Smooth muscle cell of the brain vasculature (primary cell): ENCODE measurements around the gene SOHLH1.

Experiments used
- DNase-seq: peaks from one replicate; pipeline ENCODE4 v3.0.0-alpha.2; 2012; ENCODE audit warnings: low read depth, low spot score

SOHLH1 gene, protein sequence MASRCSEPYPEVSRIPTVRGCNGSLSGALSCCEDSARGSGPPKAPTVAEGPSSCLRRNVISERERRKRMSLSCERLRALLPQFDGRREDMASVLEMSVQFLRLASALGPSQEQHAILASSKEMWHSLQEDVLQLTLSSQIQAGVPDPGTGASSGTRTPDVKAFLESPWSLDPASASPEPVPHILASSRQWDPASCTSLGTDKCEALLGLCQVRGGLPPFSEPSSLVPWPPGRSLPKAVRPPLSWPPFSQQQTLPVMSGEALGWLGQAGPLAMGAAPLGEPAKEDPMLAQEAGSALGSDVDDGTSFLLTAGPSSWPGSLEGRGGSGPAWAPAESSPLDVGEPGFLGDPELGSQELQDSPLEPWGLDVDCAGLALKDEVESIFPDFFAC

GRCh38 chr9:135699440-135699839 is at the start of gene SOHLH1:
Gene SOHLH1 (minus strand): TSS chr9:135699481. CDS start chr9:135699467, 14 bp downstream.
- no peak for DNase-seq

GRCh38 chr9:135748676-135749075 is 49.4 kb upstream of the SOHLH1 start:
- DNase-seq: no peak

- DNase-seq: no peak
Observed at GRCh38 chr9:135747311-135747710, 48.0 kb upstream of the SOHLH1 start.

DNA sequence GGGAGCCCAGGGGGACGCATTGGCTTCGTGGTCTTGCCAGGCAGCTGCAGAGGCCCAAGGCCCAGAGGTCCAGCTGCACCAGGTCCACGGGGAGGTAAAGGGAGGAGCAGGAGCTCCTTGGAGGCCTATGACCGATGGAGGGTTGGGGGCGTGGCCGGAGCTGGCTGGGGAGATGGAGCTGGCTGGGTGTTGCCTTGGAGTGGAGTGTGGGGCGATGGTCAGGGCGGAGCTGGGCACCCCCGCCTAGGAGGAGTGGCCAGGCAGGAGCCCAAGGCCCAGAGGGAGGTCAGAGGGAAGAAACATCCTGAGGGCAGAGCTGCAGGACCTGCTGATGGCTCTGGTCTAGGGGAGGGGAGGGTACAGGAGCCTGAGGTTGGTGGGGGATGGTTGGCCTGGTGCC is 47.3 kb upstream of the SOHLH1 start:
- DNase-seq: no peak

DNA sequence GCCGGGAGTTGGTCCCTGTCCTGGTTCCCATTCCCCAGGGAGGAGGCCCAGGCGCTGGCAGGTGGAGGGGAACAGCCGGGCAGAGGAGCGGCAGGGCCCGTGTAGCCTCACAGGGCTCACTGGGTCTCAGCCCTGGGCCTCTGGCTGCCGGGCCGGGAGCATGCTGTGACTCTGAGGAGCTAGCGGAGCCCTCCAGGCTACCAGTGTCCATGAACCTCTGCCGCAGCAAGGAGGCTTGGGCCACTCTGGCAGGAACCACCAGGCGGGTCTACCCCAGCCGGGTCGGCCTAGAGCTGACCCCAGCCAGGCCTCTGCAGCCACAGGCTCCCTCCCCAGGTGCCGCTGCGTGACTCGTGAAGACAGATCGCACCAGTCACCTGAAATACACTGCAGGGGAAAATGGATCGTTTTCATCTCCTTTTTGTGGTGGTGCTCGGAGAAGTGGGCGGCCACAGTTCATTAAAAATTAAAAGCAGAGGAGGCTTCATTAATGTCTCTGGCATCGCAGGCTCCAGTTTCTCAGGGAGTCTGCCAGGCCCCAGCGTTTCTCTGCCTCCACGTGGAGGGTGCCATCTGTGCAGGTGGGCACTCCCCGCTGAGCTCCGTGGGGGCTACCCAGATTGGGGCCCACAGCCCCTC is 46.5 kb upstream of the SOHLH1 start:
- no peak for DNase-seq

- DNase-seq: no peak
Observed at GRCh38 chr9:135745189-135745588, 45.9 kb upstream of the SOHLH1 start.

GRCh38 chr9:135744333-135745070 is 45.2 kb upstream of the SOHLH1 start:
- DNase-seq: no peak

GRCh38 chr9:135743546-135744332 is 44.5 kb upstream of the SOHLH1 start:
- no peak for DNase-seq

- DNase-seq: no peak
Observed at GRCh38 chr9:135743021-135743420, 43.7 kb upstream of the SOHLH1 start.

DNA sequence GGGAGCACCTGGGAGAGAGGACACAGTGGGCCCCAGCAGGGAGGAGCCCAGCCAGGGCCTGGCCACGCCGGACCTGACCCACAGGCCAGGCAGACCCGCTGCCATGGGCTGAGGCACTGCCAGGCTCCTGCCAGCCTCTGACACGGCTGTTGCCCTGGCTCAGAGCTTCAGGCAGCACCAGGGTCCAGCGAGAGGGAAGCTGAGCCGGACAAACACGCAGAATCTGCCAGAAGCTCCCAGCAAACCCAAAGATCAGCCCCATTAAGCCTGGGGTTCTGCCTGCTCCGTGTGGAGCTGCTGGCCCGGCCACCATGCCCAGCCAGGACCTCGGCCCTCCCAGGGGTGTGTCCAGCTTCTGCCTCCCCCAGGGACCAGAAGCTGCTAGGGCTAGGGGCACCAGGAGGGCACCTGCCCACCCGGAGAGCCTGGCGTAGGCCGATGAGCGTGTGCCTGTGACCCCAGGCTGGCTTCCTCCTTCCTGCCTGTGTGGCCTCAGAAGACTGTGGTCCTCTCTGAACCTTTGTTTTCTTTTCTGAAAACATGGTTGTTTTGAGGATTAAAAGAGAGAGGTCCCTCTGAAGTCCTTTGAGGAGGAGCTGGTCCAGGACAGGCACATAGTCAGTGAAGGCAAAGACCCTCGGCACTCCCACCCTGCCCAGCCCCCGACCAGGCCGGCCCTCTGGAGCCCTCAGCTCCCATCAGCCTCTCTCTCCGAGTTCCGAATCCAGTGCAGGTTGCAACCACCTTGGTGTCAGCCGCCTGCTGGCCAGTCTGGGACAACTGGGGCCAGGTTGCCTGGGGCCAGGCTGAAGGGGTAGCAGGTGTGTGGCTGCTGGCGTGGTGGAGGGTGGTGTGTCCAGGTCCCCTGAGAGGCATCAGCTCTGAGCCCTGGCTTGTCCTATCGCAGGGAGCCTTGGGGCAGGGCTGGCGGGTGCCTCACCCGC is 42.3 kb upstream of the SOHLH1 start:
- no peak for DNase-seq

- no peak for DNase-seq
Observed at GRCh38 chr9:135739271-135740220, 40.3 kb upstream of the SOHLH1 start.

GRCh38 chr9:135737840-135738521 is 38.7 kb upstream of the SOHLH1 start:
- no peak for DNase-seq

GRCh38 chr9:135736979-135737839 is 37.9 kb upstream of the SOHLH1 start:
- DNase-seq: no peak

DNA sequence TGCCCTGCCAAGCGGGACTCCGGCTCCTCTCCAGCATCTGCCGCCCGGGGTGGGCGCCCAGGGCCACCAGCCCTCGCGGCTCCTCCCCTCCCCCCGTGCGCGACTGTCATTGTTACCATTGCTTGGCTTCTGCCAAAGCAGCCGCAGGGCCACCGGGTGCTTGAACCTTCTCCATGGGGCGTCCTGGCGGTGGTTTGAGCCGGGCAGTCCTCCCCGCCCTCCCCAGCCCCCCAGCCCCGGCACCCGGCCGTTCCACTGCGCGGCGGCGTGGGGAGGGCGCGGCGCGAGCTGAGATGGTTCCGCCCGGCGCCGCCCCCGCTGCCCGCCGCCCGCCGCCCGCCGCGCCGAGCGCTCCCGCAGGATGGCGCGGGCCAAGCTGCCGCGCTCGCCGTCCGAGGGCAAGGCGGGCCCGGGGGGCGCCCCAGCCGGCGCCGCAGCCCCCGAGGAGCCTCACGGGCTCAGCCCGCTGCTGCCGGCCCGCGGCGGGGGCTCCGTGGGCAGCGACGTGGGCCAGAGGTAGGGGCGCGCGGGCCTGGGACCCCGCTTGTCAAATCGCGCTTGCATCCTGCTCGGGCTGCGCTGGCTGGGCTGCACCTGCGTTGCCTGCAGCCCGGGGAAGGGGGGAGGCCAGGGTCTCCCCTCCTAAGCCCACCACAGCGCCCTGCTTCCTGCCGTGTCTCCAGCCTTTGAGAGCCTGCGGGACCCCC is 37.1 kb upstream of the SOHLH1 start:
- DNase-seq: no peak

DNA sequence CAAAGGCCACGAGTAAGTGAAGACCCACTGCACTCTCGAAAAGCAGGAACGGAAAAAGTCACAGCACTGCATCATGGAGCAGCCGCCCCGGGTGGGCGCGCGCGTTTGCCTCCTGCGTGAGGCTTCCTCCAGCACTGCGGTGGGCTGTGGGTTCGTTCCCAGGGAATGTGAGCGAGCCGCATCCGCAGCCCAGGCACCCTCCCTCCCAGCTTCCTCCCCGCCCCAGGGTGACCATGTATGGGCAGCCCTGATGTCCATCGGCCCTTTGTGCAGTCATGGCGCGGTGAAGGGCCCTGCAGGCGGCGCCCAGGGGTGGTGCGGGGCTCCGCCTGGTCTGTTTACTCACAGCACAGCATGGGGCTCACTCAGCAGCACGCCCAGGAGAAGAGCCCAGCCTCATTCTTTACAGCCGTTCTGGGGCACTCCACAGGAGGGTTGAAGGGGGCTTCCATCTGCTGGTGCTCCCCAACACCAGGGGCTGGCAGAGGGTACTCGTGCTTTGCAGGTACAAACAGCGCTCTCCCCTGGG is 35.4 kb upstream of the SOHLH1 start:
- DNase-seq: no peak

DNA sequence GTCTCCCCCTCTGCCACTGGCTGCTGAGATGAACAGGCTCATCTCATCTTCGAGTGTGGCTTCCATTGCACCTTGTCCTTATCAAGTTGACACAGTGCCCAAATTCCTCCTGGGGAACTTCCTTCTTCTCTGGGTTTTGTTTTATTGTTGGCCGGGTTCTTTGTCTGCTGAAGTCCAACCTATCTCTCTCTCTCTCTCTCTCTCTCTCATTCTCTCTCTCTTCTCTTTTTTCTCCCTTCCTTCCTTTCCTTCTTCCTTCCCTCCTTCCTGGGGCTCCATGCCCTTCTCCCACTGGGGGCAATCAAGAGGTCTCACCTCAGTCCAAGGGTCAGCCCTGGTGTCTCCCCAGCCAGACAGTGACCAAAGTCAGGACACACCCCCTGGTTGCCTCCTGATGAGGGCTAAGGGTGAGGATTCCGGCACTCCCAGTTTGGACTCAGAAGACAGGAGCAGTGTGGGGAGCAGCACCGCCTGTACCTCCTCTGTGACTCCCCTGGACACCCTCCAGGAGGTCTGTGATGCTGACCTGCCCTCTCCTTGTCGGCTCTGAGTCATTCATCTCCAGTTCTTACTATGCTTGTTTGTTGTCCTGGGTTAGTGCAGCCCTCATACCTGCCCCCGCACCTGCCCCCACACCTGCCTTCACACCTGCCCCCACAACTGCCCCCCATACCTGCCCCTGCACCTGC is 33.4 kb upstream of the SOHLH1 start:
- DNase-seq: no peak
